Right lobe of liver (tissue), 4 donors: ENCODE measurements around the gene FYTTD1.

Experiments
- POLR2A ChIP-seq: fragments of 450-650 bp; IDR thresholded peaks from one replicate; pipeline ENCODE4 v1.6.1; 2017; ENCODE audit warnings: antibody characterized with exemption, mild to moderate bottlenecking
- TF ChIP-seq, protein P1 (sequence below), 4 donors: fragments of 200-600 bp in 3 of 4; fragments of 450-650 bp in 1 of 4; IDR thresholded peaks; one replicate each; pipeline versions ENCODE4 v1.5.1 to v1.8.0; 2016 to 2022; ENCODE audit warnings: antibody characterized with exemption in 4 of 4, mild to moderate bottlenecking in 2 of 4
- donor health status: DM: no; HTN: no; CAD: no.
- donor health status: DM: no; HTN: no; CAD: no.
- donor health status: DM: no; HTN: yes; CAD: no.

DNA sequence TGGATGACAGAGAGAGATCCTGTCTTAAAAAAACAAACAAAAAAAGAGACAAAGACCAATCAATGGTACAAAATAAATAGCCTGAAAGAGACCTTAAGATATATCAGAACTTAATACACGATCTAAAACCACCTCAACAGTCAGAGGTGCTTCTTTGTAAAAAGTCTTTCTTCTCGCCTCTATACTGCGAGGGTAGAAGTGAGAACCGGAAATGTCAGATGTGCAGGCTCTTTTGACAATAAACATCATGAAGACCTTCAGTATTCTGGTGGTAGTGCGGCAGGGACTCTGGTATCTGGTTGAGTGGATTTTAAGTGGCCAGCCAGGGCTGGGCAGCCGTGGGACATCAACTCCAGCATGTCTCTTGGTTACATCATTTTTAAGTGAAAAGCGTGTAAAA, 43.0 kb upstream of the FYTTD1 start:
- TF ChIP-seq, protein P1, sequence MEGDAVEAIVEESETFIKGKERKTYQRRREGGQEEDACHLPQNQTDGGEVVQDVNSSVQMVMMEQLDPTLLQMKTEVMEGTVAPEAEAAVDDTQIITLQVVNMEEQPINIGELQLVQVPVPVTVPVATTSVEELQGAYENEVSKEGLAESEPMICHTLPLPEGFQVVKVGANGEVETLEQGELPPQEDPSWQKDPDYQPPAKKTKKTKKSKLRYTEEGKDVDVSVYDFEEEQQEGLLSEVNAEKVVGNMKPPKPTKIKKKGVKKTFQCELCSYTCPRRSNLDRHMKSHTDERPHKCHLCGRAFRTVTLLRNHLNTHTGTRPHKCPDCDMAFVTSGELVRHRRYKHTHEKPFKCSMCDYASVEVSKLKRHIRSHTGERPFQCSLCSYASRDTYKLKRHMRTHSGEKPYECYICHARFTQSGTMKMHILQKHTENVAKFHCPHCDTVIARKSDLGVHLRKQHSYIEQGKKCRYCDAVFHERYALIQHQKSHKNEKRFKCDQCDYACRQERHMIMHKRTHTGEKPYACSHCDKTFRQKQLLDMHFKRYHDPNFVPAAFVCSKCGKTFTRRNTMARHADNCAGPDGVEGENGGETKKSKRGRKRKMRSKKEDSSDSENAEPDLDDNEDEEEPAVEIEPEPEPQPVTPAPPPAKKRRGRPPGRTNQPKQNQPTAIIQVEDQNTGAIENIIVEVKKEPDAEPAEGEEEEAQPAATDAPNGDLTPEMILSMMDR (IDR thresholded peaks at IDR 0.05), result no peak
- no peak for TF ChIP-seq POLR2A
